ENCODE results near the gene DHDDS.
A peak's percentile ranks its signal among the peaks of the same experiment; 100 is the strongest.

DHDDS gene

DNA sequence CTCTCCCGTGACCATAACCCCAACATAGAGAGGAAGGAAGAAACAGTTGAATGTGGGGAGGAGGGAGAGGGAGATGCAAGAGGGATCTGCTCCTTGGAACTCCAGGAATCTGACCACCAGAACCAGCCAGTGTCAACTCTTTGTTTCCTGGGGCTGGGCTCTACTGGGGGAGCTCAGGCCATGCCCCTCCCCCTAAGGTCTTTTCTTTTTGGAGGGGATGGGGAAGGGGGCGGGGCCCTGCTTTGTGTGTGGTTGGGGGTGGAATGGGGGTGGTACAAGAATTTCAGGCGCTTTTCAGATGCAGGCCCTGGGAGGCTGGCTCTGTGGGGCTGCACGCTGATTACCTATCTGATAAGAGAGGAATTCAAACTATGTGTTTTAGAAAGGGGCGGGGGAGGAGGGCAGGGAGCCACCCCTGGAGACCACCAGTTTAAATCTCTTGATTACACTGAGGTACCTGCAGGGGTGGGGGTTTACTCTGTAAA lies 13.2 kb upstream of the DHDDS start:
- DNase-seq, result no peak

DNA sequence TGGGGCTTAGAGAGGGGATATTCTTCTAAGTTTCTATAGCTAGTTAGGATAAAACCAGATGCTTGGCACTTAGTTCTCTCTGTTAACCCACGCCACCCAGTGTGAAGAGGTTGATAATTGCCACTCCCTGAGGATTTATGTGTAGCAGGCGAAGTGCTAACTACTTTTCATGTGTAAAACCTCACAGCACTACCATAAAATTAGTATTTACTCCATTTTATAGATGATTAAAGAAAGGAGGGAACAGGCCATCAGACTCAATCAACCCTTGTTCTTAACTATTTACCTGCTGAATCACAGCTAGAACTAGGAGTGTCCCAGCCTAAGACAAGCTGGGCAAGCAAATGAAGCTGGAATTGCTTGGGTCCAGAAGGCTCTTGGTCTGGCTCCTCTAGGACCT lies 12.6 kb upstream of the DHDDS start:
- no peak for DNase-seq

DNA sequence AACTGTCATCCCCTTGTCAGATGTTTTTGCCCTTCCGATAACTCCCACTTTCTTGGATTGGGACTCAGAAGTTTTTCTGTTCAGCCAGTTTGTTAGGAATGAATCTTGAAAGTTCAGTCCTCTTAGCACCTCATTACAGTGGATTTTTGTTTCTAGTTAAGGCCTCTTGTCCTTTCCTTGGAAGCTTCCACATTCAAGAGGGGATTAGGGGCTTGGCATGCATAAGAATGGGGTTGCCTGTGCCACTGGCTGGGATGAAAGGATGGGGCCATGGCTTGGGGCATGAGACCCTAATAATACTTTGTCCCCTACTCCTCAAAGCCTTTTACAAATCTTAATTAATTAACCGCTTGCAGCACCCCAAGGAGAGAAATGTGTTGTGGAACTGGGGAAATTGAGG lies 2.4 kb upstream of the DHDDS start:
- DNase-seq, result no peak

DNA sequence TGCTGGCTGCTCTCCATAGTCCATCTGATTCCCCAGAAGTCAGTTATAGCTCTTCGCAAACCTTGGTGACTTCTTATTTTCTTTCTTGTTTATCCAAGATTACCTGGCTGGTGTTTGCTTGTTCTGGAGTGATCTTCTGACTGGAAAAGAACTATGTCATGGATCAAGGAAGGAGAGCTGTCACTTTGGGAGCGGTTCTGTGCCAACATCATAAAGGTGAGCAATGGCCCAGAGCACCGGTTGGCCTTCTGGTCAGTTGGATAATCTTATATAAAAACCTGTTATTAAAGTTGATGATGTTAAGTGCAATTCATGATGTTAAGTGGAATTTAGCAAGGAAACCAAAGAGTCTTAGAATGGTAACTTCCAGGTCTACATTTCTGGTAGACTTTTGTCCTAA lies 672 bp downstream of the DHDDS start:
- no peak for DNase-seq

DNA sequence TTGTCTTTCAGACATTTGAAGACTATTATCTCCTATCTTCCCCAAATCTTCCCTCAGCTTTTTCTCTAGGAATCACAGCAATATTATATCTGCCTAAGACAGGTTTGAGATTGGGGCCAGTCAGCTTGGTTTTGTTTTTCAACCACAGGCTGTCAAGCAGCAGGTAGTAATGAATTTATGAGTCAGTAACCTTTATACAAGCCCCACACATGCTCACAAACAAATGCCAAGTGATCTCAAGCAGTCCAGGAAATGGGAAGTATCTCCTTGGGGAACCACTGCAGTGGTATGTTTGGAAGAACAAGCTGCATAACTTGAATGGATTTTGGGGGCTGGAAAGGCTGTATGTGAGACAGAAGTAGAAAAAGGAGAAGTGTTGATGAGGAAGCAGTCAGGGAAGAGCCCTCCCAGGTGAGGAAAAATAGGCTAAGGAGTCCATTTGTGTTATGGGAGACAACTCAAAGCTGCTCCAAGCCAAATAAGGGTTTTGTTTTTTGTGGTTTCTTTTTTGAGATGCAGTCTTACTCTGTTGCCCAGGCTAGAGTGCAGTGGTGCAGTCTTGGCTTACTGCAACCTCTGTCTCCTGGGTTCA lies 2.1 kb downstream of the DHDDS start:
- no peak for DNase-seq

DNA sequence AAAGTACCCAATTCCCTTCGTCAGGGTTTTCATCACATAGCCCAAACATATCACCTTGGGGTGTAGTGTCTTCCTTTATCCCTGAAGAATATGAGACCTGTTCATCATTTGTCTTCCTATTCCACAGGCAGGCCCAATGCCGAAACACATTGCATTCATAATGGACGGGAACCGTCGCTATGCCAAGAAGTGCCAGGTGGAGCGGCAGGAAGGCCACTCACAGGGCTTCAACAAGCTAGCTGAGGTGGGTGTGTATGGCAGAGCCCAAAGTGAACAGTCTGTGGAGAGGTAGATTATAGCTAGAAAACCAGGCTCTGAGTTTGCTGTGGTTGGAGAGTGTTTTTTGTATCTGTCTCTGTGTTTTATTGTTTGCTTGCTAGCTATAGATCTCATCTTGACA lies 5.9 kb downstream of the DHDDS start:
- no peak for DNase-seq

DNA sequence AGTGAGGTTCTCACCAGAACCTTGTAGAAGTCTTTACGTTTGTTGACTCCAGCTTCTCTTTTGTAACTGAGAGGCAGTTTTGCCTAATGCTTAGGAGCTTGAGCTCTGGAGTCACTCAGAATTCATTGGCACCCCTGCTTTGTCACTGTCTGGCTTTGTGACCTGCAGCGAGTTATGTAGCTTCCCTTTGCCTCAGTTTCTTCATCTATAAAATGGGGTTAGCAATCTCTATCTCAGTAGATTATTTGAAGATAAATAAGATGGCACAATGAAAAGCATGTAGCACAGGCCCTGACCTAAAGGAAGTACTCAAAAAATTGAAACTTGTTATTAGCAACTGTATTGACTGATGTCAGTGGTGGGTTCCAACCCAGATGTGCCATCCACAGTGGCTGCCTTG lies 8.1 kb downstream of the DHDDS start:
- no peak for DNase-seq

DNA sequence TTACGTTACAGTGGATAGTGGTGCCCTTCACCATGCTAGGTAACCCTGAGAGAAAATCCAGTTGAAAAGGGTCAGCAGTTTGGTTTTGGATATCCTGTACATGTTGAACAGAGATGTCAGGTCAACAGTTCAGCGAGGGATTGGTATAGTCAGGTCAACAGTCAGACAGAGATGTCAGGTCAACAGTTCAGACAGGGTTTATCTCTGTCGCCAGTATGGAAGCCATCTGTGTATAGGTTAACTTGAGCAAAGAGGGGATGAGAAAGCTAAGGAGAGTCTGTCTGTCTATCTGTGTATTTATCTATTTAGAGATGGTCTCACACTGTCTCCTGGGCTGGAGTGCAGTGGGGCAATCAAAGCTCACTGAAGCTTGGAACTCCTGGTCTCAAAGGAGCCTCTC lies 17.7 kb downstream of the DHDDS start:
- DNase-seq, result no peak

DNA sequence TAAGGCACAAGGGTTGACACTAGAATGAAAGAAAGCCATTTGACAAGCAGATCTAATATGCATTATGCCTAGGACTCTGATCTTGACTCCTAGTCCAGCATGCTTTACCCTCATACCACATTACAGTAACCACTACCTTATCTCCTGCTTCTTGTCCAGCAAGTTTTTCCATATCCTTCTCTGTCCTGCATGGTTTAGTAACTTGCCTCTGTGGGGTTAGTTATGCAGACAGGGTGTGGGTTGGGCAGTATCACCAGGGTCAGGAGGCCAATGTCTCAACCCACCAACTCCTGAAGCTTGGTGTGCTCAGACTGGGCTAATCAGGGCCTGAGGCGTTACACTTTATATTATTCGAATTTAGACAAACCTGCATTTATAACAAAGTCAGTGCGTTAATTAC lies 18.8 kb downstream of the DHDDS start:
- DNase-seq, result no peak

DNA sequence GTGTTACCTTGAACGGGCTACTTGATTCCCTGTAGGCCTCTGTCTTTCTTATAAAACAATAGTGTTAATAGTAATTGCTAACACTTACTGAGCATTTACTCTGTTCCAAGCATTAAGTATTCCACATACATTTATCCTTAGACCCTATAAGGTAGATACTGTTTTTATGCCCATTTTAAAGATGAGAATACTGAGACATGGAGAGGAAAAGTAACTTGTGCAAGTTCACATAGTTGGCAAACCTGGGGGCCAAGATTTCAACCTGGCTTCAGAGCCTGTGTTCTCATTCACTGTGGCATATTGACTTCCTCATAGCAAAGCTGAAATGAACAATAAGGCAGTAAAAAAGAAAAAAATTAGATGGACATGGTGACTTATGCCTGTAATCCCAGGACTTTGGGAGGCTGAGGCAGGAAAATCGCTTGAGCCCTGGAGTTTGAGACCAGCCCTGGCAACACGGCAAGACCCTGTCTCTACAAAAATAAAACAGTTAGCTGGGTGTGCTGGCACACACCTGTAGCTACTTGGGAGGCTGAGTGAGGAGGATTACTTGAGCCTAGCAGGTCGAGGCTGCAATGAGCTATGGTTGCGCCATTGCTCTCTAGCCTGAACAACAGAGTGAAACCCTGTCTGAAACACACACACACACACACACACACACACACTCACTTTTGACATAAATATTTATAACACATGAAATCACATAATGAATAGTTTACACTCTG lies 20.5 kb downstream of the DHDDS start:
- DNase-seq, result no peak

DNA sequence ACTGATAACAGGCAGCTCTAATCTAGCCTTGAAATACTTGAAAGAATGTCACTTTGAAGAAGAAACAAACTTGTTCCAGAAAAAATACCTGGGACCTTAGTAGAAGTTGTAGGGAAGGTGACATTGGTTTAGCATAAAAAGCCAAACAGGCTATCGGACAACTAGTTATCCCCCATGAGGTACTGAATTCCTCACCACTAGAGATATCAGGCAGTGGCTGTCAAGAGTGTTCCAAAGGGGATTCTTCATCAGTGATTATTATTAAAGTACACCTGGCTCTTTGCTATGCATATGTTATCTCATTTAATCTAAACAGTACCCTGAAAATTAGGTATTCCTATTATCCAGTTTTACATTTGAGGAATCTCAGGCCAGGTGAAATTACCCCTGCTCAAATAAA lies 27.0 kb downstream of the DHDDS start:
- no peak for DNase-seq

DNA sequence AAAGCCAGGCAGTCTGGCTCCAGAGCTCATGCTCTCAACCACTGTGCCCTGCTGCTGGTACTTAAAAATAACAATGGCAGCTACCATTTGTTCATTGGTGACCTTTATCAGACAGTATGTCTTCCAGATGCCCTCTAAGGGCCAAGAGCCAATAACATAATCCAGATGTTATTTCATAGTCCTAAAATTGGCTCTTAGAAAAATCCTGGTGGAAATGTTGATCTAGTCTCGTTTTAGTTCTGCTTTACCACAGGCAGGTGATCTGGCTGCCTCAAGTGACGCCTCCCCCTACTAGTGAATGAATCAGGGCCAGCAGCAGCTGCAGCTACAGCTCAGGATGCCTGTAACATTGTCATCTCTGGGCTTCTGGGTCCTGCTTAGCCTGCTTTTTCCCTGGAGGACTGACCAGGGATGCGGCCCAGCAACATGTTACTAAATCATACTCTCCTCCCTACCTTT lies 27.5 kb downstream of the DHDDS start:
- no peak for DNase-seq

DNA sequence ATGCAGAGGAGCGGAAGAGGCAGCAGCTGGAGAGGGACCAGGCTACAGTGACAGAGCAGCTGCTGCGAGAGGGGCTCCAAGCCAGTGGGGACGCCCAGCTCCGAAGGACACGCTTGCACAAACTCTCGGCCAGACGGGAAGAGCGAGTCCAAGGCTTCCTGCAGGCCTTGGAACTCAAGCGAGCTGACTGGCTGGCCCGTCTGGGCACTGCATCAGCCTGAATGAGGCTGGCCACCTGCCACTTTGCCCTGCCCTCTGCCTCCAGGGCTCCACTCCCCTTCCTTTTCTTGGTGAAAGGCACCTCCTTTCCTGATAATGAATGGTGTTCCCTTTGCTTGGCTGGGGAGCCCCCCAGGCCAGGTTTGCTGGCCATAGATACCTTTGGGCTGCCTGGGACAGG lies 36.8 kb downstream of the DHDDS start:
- no peak for DNase-seq

DNA sequence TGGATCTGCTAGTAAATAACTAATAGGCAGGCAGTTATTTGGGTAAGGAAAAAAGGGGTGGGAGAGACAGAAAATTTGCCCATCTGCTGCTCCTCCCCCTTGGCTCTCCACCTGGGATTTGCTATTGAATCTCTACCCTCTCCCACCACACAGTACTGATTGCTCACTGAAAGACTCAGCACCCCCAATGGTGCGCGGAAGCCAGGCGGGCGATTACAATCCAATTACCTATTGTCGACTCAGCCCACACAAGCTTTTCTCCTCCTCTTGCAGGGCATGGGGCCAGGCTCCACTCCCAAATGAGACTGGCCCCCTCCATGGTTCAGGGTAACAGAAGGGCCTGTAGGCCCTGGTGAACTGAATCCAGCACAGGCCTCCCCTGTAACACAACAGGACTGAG lies 37.4 kb downstream of the DHDDS start:
- DNase-seq, result no peak

DNA sequence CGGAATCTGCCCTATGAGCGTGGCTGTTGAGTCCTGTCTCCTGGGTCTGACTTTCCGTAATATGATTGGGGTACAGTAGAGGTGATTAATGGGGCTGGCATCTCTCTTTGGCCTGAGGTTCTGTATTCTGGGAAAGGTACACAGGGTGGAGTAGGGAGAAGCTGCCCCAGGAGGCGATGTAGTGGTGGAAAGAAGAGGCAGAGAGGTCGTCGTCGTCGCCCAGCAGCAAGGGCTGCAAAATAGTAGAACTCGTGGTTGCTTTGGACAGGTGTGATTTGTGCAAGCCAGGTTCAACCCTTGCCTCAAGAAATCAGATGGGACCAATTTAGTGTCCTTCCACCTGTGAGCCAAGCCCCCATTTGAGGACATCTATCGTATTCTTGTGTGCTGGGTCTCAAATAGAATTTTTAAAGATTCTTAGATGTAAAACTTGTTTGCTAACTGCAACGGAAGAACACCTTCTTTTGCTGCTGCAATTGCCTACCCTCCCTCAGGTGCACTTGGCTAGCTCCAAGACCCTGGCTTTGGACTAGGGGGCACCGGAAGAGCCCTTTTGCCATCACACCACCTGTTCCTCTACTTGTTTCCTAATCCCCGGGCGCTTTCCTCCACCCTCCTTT lies 38.9 kb downstream of the DHDDS start:
- DNase-seq, result no peak

DNA sequence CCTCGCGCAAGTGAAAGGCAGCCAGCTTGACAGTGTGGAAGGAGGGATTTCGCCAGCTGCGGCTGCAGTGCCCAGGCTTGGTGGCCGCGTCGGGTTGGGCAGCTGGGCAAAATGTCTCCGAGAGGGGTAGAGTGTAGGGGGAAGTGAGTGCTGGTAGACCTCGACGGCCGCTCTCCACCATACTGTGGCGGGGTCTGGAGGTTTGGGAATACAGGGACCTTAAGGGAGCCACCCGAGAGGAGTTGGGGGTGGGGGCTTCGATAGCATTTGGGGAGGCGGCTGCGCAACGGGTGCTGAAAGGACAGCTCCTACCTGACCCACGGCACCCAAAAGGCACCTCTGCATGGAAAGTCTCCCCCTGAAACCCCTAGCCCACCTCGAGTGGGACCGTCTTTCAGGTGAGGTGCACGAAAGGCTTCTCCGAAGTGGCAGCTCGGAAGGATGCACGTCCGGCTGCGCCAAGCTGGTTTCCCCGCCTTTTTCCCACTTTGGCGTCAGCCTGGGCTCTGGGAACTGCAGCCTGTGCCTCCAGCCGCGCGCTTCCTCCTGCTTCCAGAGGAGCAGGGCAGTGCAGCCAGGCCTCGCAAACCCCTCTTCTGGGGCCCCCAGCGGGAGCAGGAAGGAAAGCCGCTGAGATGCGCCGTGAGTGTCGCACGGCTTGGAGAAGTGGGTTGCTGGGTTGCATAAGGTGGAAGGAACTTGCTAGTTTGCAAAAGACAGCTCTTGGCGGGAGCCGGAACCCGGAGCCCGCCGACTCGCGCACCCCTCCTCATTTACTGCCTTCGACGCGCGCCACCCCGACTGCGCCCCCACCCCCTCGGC lies 39.6 kb downstream of the DHDDS start:
- peak; percentile 75 to 76 for DNase-seq

DNA sequence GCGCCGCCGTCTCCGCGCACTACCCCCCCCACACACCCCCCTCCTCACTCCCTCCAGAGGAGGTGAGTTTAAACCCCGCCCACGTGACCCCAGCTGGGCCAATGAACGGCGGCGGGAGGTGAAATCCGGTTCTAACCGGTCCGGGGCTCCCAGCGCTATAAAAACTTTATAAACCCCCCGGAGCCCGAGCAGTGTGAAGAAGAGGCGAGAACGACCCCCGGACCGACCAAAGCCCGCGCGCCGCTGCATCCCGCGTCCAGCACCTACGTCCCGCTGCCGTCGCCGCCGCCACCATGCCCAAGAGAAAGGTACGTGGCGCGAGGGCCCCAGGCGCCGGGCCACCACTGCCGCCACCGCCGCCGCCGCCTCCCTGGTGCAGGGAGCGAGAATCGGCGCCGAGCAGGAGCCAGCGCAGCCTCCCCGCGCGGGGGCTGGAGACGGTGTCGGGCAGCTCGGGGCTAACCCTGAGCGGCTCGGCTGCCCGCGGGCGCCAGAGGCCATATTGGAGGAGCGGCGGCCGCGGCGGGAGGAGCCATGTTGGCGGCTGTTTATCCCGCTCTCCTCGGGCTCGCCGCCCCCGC lies 40.3 kb downstream of the DHDDS start, which contains the start of gene HMGN2:
TSS of gene HMGN2 (plus strand) at position 121 of the 581 bp plus-strand sequence. CDS start at position 294, 173 bp downstream.
- DNase-seq, result peak; percentile 74 to 82

DNA sequence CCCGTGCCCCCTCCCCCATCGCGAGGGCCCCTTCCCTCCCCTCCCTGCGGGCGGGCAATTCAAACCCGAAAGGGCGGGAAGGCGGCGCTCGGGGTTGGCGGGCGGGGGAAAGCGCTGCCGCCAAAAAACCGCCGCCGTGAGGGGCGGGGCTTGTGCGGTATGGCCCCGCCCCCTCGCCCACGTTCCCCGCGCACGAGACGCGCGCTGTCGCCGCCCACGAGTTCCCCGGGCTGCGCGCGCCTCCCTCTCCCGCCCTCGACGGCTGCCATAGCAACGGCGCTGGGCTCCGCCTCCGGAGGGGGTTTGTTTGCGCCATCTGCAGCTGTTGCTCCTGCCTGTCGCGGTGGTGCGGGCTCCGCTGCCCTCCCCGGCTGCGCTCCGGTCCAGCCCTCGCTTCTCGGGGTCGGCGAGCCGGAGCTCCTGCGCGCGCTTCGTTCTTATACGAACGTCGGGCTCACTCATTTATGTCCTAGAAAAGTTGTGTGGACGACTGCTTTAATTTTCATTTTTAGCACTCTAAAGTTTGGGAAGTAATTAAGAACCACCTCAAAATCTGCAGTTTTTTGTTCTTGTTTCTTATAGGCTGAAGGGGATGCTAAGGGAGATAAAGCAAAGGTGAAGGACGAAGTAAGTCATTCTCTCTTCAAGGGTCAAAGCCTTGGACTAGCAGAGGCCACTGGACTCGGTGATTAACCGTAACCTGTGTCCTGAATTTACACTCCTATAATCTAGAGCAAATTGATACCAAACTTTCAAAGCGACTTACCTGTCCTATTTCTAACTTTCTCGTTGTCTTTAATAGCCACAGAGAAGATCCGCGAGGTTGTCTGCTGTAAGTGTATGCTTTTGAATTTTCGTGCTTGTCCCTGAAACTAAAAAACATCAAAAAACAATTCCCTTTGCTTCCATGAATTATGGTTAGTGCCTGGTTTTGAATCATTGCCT lies 41.1 kb downstream of the DHDDS start:
- DNase-seq, result peak; percentile 92 to 97

DNA sequence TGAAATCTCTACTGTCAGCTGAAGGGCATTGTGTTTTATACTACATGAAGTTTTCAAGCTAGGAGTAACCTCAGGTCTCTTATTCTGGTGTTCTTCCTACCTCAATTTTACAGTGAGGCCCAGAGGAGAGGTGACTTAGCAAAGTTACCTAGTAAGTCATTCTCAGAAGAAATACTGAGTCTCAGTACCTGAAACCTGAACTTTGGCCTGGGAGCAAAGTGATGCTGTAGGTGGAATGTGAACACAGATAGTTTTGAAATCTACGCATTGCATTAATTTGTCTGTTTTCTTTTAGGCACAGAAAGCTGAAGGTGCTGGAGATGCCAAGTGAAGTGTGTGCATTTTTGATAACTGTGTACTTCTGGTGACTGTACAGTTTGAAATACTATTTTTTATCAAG lies 42.7 kb downstream of the DHDDS start:
- no peak for DNase-seq

DNA sequence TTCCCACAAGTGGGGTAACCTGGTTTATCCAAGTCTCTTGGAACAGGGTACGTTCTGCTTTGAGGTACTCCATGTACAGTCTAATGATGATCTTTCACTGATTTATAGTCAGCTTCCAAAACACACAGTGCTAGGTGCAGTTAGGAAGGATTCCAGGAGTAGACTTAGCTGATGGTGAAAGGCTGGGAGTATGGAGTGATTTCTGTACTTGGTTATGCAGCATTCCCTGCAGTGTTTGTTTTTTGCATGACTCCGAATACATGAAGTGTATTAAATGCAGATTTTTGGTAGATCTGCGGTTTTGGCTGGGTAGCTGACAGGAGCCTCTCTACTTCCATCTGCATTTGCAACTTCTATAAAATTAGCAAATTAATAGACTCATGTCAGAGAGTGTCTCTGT lies 43.9 kb downstream of the DHDDS start:
- DNase-seq, result no peak

DNA sequence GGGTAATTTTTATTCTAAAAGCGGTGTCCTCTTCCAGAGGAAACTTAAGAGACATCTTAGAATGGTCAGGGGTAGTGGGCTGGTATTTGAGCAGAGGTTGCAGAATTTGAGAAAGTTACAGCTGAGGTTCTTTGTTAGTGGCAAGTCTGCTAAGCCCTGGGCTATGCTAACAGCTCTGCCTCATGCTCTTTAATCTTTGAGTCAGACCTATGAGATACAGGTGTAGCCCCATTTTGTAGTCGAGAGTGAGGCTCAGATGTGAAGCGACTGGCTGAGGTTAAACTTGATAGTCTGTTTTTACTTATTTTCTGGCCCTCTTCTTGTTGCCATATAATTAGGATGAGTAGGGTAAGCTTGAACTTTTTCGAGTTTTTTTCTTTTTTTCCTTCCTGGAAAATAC lies 44.8 kb downstream of the DHDDS start:
- DNase-seq, result no peak

Data from inflammatory macrophage treated with lipopolysaccharide for 1 hour (primary cell).